GM12801 (cell line): ENCODE results near the gene CD300C.

ENCODE experiments used
- TF ChIP-seq, protein P1 (sequence below): IDR thresholded peaks from one replicate; pipeline ENCODE4 v1.5.1; 2011; ENCODE audit warnings: control low read depth; ENCODE audit not compliant: insufficient read length; ENCODE audit errors: extremely low read depth

Gene CD300C

DNA sequence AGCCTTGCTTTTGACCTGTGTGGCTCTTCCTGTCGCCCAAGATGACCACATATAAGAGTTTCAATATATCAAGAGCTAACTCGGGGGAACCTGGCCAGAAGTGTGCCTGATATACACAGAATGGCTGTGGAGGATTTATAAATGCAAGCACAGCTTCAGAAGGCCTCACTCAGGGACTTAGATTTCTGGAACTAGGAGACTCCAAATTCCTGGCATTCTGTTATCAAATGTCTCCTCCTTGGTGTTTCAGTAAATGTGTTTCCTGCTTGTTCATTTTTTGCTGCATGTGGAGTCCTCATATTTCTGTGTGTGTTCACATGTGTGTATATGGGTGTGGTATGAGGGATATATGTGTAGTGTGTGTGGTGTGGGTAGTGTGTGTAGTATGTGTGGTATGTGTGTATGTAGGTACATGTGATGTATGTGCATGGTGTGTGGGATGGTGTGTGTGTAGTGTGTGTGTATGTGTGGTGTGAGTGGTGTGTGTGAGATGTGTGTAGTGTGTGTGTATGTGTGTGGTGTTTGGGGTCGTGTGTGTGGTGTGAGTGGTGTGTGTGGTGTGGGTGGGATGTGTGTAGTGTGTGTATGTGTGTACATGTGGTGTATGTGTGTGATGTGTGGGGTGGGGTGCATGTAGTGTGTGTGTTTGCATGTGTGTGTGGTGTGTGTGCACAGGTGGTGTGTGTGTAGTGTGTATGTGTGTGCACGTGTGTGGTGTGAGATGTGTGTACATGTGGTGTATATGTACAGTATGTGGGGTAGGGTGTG lies 22.4 kb upstream of the CD300C start:
- TF ChIP-seq, protein P1, sequence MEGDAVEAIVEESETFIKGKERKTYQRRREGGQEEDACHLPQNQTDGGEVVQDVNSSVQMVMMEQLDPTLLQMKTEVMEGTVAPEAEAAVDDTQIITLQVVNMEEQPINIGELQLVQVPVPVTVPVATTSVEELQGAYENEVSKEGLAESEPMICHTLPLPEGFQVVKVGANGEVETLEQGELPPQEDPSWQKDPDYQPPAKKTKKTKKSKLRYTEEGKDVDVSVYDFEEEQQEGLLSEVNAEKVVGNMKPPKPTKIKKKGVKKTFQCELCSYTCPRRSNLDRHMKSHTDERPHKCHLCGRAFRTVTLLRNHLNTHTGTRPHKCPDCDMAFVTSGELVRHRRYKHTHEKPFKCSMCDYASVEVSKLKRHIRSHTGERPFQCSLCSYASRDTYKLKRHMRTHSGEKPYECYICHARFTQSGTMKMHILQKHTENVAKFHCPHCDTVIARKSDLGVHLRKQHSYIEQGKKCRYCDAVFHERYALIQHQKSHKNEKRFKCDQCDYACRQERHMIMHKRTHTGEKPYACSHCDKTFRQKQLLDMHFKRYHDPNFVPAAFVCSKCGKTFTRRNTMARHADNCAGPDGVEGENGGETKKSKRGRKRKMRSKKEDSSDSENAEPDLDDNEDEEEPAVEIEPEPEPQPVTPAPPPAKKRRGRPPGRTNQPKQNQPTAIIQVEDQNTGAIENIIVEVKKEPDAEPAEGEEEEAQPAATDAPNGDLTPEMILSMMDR = no peak

DNA sequence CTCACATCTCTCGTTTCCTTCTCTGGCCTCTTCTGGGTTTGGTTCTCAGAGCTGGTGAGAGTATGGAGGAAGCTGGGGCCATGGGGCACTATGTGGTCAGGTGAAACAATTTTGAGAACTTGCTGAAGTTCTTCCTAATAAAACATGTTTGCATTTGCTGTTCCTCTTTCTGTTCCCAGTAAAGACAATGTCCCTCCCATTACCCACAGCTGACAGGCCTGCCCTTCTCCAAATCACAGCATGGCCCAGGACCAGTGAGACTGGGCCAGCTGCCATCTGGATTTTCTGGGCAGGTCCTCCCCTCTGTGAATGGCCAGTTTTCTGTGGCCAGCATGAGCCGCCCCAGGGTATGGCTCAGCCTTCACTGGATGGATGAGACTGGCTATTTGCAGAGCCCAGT lies 21.5 kb upstream of the CD300C start, which contains the start of gene CD300H:
Gene CD300H (minus strand): TSS at position 113 of the 400 bp plus-strand sequence.
- TF ChIP-seq, protein P1 = no peak

DNA sequence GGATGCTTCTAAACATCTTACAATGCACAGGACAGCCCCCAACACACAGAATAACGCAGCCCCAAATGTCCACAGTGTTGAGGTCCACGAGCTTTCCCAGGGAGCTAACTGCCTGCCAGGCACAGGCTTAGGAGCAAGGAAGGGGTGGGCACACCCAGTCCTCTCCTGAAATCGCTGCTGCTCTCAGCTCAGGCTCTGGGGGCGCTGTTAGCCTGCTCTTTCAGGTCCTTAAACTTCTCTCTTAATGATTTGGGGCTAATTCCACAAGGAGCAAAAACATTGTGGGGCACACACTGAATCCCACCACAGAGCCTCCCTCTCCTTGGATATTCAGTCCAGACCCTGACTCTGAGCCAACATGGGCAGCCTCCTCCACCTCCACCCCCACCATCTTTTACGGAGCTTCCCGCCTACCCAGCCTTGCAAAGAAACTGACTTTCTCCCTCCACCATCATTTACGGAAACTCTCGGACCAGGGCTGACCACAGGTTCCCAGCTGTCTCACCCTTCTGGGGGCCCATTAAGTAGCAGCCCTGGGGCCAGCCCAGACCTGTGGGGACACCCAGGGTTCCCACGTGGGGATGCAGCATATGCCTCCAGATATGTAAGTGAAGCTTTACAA lies 20.3 kb upstream of the CD300C start:
- TF ChIP-seq, protein P1 = no peak

DNA sequence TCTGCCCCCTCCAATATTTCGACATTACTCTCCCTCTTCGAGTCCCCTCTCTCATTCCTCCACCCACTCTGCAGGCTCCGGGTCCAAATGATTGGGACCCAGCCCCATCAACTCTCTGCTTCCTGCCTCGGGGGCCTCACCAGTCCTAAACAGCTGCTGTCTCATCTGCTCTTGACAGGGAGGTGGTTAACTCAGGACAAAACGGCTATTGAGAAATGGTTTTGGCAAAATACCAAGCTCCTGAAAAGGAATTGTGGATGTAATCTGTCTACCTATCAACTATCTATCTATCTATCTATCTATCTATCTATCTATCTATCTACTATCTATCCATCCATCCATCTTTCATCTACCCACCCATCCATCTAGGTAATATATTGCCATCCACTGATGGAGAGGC lies 19.2 kb upstream of the CD300C start:
- TF ChIP-seq, protein P1 = no peak

DNA sequence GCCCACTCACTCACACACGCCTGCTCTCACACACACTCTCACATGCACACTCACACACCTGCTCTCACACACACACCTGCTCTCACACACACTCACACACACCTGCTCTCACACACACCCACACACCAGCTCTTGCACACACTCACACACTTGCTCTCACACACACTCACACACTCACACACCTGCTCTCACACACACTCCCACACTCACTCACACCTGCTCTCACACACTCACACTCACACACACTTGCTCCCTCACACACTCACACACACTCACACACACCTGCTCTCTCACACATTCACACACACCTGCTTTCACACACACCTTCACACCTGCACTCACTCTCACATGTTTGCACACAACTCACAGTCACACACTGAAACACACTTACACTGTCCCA lies 17.4 kb upstream of the CD300C start:
- TF ChIP-seq, protein P1 = no peak

DNA sequence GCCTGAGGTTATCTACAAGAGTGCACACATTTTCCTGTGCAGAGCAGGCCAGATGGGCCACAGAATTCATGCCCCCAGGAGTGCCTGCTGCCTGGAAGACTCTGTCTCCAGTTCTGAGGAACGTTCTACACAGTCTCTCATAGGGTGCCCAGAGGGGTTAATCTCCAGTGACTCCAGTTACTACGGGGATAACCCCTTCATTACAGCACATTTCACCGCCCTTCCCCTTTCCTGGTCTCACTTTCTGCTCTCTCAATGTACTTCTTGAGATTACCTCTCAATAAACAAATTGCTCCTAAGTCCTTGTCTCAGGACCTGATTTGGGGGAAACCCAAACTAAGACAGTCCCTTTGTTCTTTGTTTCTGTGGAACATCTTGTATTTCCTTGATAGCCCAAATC lies 15.7 kb upstream of the CD300C start:
- TF ChIP-seq, protein P1 = no peak

DNA sequence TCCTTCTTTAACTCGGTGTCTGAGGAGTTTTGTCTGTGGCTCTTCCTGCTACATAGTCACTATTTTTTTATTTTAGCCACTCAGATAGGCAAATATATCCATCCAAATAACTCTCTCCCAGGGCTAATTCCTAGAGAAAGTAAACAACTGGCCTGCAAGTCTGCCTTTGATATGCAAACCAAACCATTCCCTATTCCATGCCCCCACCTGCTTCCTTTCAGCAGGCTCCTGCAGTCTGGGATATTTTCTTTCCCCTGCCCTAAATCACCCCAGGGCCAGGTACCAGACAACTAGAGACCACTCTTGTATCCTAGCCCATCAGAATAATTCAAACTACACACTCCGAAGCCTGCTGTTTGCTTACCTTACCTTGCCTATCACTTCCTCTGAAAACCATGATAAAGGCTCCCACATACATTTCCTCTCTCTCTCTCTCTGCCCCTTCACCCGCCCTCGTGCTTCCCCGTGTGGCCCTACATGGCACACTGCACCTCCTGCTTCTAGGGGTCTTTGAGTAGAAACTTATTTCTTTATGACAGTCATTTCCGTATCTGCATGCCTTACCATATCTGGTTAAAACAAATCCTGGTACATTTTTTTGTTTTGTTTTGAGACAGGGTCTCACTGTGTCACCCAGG lies 13.1 kb upstream of the CD300C start:
- TF ChIP-seq, protein P1 = no peak
